Measurements from ENCODE around the gene ACAP3. TPM values are rescaled to one million over a fixed set of nuclear protein-coding genes. Genes with fewer than 3 reads are reported as not detected.

Gene ACAP3, protein sequence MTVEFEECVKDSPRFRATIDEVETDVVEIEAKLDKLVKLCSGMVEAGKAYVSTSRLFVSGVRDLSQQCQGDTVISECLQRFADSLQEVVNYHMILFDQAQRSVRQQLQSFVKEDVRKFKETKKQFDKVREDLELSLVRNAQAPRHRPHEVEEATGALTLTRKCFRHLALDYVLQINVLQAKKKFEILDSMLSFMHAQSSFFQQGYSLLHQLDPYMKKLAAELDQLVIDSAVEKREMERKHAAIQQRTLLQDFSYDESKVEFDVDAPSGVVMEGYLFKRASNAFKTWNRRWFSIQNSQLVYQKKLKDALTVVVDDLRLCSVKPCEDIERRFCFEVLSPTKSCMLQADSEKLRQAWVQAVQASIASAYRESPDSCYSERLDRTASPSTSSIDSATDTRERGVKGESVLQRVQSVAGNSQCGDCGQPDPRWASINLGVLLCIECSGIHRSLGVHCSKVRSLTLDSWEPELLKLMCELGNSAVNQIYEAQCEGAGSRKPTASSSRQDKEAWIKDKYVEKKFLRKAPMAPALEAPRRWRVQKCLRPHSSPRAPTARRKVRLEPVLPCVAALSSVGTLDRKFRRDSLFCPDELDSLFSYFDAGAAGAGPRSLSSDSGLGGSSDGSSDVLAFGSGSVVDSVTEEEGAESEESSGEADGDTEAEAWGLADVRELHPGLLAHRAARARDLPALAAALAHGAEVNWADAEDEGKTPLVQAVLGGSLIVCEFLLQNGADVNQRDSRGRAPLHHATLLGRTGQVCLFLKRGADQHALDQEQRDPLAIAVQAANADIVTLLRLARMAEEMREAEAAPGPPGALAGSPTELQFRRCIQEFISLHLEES
- 100 to 1,000 TPM in 2 of 4 donors, 10 to 100 TPM in 2; 78.1 to 156 (median 110) TPM for total RNA-seq

GRCh38 chr1:1307923-1308755 is at the start of gene ACAP3, which contains the start of gene PUSL1:
ACAP3 (minus strand) TSS chr1:1307930; CDS start chr1:1307815, 115 bp downstream.
PUSL1 (plus strand) TSS chr1:1308597; CDS start chr1:1308644, 47 bp downstream.
- H3K4me1 ChIP-seq, result peaks cover 12 to 54% (median 38%) of the 10 kb centered on the region in 4 donors

DNA sequence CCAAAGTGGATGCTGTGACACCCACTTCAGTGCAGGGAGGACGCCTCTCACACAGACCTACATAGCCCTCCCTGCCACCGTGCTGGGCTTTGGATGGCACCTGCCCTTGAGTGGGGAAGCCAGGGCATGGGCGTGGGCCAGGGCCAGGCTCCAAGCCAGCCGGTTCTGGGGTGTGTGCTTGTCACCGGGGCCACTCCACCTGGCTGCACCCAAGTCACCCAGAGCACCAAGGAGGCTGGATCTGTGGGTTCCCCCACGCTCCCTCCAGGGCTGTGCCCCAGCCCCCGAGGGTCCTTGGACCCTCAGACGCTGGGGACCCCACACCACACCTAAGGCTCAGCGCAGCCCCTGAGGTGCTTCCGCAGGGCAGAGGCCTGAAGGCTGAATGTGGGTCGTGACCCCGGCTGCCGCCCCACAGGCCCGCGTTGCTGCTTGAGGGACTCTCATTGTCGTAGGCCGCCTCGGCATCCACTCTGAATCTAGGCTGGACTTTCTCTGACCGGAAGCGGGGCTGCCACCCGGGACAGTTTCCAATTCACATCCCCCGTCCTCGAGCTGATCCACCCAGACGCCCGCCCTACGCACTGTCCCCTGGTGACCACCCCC is 49.2 kb upstream of the ACAP3 start:
- H3K27ac ChIP-seq, result peak overlapping the region; percentile 58 to 92 (median 74)
- peaks cover 2 to 79% (median 22%) of the 10 kb centered on the region in 4 donors for H3K4me1 ChIP-seq
- no peak for DNase-seq
- H3K36me3 ChIP-seq, result peaks cover 0 to 8% (median 0%) of the 10 kb centered on the region in 3 donors
- no peak for TF ChIP-seq CTCF (IDR thresholded peaks at IDR 0.05)
- no peak for TF ChIP-seq POLR2A (IDR thresholded peaks at IDR 0.05)
- H3K4me3 ChIP-seq, result peak overlapping the region; percentile 25 to 55 (median 35)
- H3K27me3 ChIP-seq, result peaks cover 0 to 10% of the 10 kb centered on the region in 2 donors
- no peaks in the 10 kb centered on the region for H3K9me3 ChIP-seq

More at GRCh38 chr1:1307923-1308755, at the start of gene ACAP3, which contains the start of gene PUSL1:
- Histone ChIP-seq H3K27me3 (no peaks in the 10 kb centered on the region), H3K36me3 (peaks cover 0 to 31% (median 0%) of the 10 kb centered on the region in 3 donors), H3K4me3 (peak within 1 kb of the TSS; percentile 77 to 96 (median 83)), H3K9me3 (no peaks in the 10 kb centered on the region), H3K27ac (peak within 1 kb of the TSS; percentile 89 to 94 (median 92))
- TF ChIP-seq CTCF (IDR thresholded peaks at IDR 0.05) (peak in 3 of 6 experiments; percentile 18 to 32 (median 25)), POLR2A (IDR thresholded peaks at IDR 0.05) (peak in 1 of 2 donors; percentile 13)
- peak; percentile 86 to 94 (median 92) for DNase-seq

GRCh38 chr1:1356166-1356795 is 48.6 kb upstream of the ACAP3 start:
- Histone ChIP-seq H3K36me3 (peaks cover 0 to 8% (median 0%) of the 10 kb centered on the region in 3 donors), H3K27ac (peak overlapping the region in 3 of 4 donors; percentile 58 to 92 (median 85)), H3K4me3 (peak overlapping the region; percentile 25 to 55 (median 35)), H3K9me3 (no peaks in the 10 kb centered on the region), H3K27me3 (peaks cover 0 to 10% of the 10 kb centered on the region in 2 donors), H3K4me1 (peaks cover 2 to 82% (median 22%) of the 10 kb centered on the region in 4 donors)
- DNase-seq, result no peak
- TF ChIP-seq CTCF (IDR thresholded peaks at IDR 0.05) (no peak), POLR2A (IDR thresholded peaks at IDR 0.05) (no peak)

DNA sequence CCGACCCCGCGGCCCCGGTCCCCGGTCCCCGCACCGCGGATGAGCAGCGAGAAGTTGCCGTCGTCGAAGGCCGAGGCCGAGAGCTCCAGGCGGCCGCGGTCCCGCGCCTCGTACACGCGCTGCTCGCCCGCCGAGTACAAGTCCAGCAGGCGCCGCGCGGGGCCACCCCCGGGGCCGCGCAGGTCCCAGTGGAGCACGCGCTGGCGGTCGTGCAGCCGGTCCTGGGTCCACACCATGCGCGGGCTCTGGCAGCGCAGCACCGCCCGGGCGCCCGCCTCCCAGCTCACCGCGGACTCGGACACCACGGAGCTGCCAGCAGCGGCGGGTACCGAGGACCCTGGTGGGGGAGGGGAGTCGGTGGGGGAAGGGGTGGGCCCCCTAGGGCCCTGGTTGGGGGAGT is 47.7 kb upstream of the ACAP3 start:
- TF ChIP-seq CTCF (IDR thresholded peaks at IDR 0.05) (no peak), POLR2A (IDR thresholded peaks at IDR 0.05) (no peak)
- DNase-seq, result no peak
- Histone ChIP-seq H3K9me3 (no peaks in the 10 kb centered on the region), H3K4me3 (peak overlapping the region in 3 of 4 donors; percentile 29 to 55 (median 42)), H3K4me1 (peaks cover 2 to 78% (median 22%) of the 10 kb centered on the region in 4 donors), H3K27ac (peak overlapping the region in 3 of 4 donors; percentile 42 to 92 (median 85)), H3K27me3 (peaks cover 0 to 10% of the 10 kb centered on the region in 2 donors), H3K36me3 (peaks cover 0 to 8% (median 0%) of the 10 kb centered on the region in 3 donors)

Data from Peyer's patch (tissue), 4 donors.